GM19099 (cell line): Measurements from ENCODE around the gene ZBP1.

Experiments
- POLR2A ChIP-seq: IDR thresholded peaks from 3 replicates; pipeline ENCODE4 v1.6.1; 2011; ENCODE audit warnings: low read depth; ENCODE audit not compliant: insufficient read length; ENCODE audit errors: extremely low read depth

The ZBP1 gene

GRCh38 chr20:57652606-57653545, 32.6 kb upstream of the ZBP1 start:
- no peak for TF ChIP-seq POLR2A

DNA sequence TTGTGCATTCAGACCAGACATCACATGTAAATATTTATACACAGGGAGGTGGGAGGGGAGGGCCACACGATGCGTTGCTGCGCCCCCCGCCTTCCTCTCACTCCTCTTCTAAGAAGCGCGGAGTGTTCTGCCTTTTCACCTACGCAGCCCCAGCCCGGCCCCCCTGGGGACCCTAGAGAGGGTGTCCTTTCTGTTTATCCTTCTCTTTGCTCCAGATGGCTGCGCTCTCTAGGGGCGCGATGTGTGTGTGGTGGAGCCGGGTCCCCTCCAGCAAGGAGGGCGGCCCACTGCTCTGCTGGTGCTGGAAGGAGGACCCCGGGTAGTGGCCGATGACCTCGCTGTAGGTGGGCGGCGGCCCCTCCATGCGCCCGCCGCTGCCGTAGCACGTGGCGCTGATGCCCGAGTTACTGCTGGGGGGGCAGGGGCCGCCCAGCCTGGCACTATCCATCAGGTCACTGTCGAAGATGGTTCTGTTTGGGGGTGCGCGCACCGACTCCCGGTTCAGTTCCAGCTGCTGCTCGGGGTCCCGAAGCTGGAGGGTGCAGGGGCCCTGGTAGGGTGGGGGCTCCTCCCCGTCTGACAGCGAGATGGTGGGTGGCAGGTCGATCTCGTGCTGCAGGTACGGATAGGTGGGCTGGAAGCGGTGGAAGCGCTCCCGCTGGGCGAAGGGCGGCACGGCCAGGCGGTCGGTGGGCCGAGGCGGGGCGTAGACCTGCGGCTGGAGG, 31.8 kb upstream of the ZBP1 start:
- TF ChIP-seq POLR2A = no peak

DNA sequence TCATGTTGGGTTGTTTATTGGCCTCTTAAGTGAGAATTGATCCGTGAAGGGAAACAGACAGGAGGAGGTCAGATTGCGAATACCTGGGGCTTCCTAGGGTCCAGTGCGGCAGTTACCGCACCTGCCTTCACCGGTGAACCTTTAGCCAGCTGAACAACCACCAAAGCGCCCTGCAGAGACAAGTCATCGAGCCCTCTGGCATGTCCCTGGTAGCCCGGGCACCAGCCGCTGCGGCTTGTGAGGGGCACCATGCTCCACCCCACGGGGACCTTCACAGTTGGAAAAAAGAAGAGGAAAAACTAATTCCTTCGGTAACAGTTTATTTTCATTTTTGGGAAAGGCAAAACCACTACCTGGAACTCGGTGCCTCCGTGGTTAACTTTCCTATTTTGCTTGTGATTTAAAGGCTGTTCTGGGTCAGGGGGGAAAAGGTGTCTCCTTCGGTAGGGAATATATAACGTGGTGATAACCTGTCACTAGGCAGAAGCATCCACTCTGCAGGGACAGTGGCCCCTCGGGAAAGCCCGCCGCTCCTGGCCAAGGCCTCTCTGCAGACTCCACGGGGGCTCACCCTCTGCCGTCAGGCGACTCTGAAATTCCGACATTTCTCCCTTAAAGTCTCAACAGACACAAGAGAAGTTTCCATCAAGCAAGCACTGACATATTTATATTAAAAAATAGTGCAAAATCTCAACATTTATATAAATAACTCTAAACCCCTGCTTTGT, 30.7 kb upstream of the ZBP1 start:
- no peak for TF ChIP-seq POLR2A

- TF ChIP-seq POLR2A = no peak
Observed at GRCh38 chr20:57650266-57650665, 30.0 kb upstream of the ZBP1 start.

- no peak for TF ChIP-seq POLR2A
Observed at GRCh38 chr20:57649617-57650015, 29.4 kb upstream of the ZBP1 start.

- no peak for TF ChIP-seq POLR2A
Observed at GRCh38 chr20:57648878-57649616, 28.8 kb upstream of the ZBP1 start.

GRCh38 chr20:57647933-57648785, 27.9 kb upstream of the ZBP1 start:
- no peak for TF ChIP-seq POLR2A

- no peak for TF ChIP-seq POLR2A
Observed at GRCh38 chr20:57647006-57647932, 27.0 kb upstream of the ZBP1 start.

DNA sequence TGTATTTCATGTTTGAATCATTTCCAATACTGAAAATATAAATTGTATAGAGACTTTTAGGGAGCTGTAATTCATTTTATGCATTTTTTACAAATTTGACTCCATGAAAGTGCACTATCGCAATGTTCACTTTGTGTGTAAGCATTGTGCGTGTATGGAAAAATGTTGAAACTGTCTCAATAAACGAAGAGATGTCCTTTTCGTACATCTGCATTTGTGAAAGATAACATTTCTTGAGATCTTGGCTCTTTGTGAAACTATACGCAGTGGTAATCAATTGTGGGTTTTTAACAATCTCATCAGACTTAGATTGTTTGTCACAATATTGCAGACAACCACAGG, 18.6 kb upstream of the ZBP1 start:
- no peak for TF ChIP-seq POLR2A

GRCh38 chr20:57638173-57638894, 18.1 kb upstream of the ZBP1 start:
- TF ChIP-seq POLR2A = no peak

- TF ChIP-seq POLR2A = no peak
Observed at GRCh38 chr20:57633945-57634491, 13.8 kb upstream of the ZBP1 start.

DNA sequence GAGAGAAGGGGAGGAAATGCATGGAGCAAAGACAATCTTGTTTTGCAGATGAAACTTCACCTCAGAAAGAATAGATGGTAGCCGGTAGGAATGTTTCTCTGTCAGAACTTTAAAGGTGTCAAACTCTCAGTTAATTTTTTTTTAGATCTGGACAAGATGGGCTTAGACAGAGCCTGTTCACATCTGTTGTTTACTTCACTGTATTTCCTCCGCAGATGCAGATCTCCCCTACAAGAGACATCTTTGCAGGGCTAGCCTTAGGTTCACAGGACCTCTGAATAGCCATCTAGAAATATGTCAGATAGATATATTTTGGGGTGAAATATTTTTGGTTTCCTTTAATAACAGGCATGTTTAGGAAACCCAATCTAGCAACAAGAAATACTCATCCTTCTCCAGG, 12.1 kb upstream of the ZBP1 start:
- TF ChIP-seq POLR2A = no peak
